Stimulated activated CD4-positive, alpha-beta T cell treated with anti-CD3 and anti-CD28 coated beads, Interleukin-1b, Interleukin-23, amount 100 ng/mL, for 1 hour (primary cell): ENCODE measurements around the gene PSPN.
A peak's percentile ranks its signal among the peaks of the same experiment; 100 is the strongest.
"Not testable (repeated sequence)": the region's sequence is repeated elsewhere in the genome, so short reads cannot be mapped to it uniquely, and the experiment has no call there.

Experiments
- DNase-seq, 2 donors: peaks; one replicate each; pipeline ENCODE4 v3.0.0-alpha.2; 2020; ENCODE audit warnings: low read depth in 2 of 2

The PSPN gene

DNA sequence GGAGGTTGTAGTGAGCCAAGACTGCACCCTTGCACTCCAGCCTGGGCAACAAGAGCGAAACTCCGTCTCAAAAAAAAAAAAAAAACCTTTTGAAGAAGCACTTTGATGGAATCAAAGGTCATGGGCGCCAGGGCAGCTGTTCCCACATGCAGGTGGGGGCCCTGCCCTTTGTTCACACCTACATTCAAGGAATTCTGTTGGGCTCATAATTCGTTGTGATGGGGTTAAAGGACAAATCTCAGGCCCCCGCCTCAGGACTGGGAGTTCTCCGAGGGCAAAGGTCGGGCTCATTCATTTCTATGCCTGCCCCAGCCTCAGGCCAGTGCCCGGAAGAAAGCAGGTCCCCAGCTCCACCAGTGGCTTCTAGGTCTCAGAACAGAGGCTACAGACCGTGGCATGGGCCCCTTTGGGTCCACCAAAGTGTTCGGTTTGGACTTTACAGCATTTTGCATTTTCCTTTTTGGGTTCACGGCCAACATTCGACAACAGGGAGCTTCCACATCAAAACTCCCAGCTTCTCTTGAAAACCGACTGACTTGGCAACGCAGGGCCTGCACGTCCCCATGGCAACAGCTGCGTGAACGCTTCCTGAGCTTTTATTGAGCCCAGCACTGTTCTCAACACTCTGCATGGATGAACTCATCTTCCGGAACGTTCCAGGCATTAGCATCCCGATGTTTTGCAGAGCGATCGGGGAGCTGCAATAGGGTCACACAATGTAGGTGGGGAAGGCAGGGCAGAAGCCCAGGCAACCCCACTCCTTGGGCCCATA is 27.3 kb upstream of the PSPN start:
- DNase-seq, result no peak

DNA sequence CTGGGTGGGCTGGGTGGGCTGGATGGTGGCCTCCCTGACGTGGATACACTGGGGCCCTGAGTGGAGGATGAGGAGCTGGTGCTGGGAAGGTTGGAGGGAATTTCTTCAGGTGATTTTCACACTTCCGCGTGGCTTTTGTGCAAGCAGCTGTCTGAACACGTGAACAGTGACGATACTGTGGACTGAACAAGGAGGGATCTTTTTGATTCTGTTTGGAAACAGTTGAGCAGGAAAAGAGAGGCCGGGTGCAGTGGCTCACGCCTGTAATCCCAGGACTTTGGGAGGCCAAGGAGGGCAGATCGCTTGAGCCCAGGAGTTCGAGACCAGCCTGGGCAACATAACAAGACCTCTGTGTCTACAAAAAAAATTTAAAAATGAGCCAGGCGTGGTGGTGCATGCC is 26.3 kb upstream of the PSPN start:
- DNase-seq, result no peak

DNA sequence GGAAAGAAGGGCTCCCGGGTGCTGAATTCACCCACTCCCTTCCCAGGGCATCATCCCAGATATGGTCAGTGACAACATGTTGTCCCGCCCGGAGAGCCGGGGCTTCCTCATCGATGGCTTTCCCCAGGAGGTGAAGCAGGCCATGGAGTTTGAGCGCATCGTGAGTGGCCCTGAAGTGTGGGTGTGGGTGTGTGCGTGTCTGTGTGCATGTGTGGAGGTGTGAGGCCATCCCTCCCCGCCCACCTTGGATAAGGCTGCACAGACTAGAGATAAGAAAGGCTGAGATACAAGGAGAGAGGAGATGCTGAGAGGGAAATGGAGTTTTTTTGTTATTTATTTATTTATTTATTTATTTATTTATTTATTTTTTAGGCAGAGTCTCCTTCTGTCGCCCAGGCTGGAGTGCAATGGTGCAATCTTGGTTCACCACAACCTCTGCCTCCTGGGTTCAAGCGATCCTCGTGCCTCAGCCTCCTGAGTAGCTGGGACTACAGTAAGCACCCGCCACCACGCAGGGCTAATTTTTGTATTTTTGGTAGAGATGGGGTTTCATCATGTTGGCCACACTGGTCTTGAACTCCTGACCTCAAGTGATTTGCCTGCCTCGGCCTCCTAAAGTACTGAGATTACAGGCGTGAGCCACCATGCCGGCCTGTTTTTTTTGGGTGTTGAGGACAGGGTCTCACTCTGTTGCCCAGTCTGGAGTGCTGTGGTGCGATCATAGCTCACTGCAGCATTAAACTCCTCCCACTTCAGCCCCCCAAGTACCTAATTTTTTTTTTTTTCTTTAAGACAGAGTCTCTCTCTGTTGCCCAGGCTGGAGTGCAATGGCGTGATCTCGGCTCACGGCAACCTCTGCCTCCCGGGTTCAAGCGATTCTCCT is 24.6 kb upstream of the PSPN start:
- not testable (repeated sequence) for DNase-seq

DNA sequence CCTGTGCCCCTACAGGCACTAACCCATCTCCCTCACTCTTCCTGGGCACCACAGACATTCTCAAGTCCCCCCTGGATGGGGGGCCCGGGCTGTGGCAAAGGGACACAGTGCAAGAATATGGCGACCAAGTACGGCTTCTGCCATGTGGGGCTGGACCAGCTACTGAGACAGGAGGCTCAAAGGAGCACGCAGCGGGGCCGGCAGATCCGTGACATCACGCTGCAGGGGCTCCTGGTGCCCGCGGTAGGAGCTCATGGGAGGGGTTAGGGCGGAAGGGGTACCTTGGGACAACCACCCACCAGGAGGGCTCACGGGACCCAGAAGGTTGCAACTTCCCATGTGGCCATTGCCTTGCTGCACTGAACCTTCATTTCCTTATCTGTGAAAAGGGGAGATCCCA is 20.6 kb upstream of the PSPN start:
- no peak for DNase-seq

DNA sequence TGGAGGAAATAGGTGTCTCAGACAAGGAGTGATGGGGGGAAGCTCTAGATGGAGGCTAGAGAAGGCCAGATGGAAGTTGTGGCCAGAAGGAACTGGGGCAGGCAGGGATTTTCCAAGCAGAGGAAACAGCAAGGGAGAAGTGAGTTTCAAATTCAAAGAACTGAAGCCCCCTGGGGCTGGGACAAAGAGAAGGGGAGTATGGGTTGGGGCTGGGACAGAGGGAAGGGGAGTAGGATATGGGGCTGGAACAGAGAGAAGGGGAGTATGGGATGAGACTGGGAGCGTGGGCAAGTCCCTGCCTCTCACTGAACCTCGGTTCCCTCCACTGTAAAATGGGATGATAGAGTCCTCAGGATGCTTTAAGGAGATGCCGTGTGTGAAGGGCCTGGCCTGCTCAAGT is 19.1 kb upstream of the PSPN start:
- DNase-seq, result no peak

DNA sequence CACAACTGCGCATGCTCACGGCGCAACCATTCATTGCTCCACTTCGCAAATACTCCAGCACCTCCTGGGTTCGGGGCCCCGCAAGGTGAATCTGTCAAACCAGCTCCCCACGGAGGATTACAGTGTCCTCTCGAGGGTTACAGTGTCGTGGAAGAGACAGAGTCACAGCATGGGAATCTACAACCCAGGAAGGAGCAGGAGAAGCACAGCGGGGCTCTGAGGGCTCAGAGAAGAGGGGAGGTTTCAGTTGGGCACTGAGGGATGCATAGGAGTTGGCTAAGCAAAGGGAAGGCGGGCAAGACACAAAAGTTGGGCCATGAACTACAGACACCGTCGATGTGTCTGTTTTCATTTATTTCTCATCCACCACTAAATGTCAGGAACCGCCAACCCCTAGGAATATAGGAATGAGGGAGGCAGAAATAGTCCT is 18.3 kb upstream of the PSPN start:
- peak; percentile 37 to 50 for DNase-seq

DNA sequence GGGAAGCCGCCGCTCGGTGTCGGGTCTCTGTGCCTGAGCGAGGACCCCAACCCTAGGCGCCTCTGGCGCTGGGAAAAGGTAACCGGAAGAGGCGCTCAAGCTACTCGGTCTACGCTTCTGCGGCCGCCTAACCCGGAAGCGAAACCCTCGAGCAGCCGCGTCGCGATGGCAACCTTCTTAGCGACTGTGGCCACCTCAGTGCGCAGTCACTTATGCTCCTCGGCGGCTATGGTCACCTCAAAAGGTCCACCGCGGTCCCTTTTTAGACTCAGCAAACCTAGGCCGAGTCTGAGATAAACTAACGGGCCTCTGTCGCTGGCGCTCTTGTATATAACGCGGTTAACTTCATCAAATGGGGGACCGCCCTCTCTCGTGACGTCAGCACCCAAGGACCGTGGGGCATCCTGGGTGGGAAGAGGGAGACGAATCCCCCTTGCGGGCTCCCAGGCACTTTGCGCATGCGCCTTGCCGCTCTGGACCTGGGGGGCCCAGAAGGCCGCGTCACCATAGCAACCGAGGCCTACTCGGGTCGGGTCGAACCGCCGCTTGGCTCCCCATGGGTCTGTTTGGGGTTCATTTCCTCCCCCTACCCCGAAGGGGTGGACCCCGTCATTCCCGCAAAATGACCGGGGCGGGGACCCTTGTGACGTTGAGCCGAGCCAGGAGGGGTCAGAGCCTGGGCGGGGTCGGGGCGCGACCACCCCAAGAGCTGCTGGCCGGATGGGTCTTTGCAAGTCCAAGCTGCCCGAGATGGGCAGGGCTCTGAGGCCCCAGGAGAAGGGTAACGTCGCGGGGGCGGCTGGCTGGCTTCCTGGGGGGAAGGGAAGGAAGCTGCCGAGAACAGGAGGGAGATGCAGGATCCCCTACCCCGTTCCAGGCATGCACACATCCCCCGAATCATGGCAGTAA is 17.6 kb upstream of the PSPN start, which contains the start of gene GTF2F1:
TSS of gene GTF2F1 (minus strand) at position 91 of the 909 bp plus-strand sequence. CDS start 169 bp downstream, outside the sequence.
- DNase-seq, result peak; percentile 73 to 88

DNA sequence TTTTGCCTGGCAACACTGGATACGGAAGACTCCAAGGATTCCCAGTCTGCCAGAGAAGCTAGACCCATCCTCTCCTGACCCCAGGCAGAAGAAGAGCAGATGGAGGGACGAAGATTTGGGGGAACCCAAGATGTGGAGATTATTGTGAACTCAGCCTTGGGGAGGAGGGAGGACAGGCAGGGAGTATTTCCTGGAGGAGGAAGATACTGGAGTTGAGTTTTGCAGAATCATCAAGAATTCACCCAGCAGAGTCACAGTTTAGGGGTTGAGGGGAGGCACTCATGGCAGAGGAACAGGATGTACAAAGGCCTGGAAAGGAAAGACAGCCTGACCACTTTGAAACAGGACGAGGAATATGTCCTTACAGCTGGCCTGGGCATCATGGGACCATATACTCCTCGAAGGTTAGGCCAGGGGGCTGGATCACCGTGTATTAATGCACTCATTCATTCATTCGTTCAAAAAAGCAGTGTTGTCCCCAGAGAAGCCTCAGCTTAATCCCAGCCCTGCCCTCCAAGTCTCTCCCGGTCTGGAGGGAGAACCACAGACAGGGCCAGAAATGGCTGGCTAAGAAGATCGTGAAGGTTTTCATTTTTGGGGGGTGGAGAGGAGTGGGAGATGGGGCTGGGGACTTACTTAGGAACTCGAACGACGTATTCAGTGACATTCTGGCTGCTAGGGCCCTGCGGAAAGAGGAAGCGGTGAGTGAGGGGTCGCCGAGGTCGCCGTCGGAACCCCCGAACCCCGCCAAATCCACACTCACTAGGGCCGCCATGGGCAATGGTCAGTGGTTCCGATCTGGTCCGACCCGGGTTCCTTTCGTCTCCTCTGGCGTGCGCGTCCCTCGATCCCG is 16.7 kb upstream of the PSPN start:
- no peak for DNase-seq

DNA sequence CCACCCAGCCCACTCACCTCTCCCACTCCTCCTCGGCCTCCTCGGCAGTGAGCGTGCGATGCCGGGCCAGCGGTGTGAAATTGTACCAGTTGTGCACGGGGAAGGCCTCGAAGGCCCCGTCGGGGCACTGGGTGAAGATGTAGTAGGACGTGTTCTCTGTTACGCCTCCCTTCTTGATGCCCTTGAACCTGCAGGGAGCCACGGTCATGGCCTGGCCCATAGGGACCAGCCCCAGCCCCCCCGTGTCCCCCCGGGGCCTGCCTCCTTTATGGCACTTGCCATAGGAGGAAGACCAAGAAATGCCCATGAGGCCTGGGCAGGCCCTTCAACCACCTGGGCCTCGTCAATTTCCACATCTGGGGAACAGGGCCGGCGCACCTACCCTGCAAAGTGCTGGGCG is 11.6 kb upstream of the PSPN start:
- no peak for DNase-seq

DNA sequence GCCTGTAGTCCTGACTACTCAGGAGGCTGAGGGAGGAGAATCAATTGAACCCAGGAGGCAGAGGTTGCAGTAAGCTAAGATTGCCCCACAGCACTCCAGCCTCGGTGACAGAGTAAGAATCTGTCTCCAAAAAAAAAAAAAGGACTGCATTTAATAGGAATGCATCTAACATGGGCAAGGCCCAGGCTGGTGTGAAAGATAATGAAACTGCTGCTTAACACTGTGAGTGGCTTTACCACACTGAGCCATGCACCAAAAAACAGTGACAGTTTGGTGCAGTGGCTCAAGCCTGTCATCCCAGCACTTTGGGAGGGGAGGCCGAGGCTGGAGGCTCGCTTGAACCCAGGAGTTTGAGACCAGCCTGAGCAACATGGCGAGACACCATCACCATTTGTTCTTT is 8.6 kb upstream of the PSPN start:
- no peak for DNase-seq

DNA sequence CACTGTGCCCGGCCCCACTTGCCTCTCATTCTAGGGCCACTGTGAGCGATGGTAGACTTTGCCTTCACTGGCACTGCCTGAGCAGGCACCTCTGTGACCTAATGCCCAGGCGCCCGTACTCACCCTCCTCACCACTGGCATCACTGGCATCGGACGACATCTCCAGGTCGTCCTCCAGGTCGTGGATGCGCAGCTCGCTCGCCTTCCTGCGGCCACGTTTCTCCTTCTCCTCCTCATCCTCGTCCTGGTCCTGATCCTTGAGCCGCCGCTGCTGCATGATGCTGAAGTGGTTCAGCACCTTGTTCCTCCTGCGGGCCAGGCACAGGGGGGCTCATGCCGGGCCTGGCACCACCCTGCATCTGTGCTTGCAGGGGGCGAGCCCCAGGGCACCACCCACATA is 7.5 kb upstream of the PSPN start:
- DNase-seq, result no peak

DNA sequence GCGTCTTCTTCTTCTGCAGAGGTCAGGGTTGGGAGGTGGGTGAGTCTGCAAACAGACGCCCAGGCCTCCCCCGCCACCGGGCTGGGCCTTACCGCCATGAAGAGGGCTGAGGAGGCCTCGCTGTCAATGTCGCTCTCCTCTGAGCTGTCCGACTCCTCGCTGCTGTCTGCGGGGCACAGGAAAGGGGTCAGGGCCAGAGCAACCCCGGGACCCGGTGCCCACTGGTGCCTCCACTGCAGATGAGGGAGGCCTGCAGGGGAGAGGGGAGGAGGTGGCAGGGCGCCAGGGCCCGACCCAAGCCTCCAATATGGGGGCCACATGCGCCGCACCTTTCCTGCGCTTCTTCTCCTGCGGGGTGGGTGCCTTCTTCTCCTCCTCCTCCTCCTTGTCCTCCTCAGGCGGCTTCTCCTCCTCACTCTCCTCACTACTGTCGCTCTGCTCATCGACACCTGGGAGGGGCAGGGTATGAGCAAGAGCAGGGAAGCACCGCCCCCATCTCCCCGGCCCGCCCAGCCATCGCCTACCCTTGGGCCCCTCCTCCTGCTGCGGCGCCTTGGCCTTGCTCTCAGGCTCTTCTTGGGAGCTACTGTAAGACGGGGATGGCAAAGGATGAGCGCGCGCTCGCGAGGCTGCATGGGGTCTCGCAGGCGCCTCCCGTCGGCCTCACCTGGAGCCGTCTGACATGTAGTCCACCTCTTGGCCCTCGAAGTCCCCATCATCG is 5.5 kb upstream of the PSPN start:
- DNase-seq, result no peak

DNA sequence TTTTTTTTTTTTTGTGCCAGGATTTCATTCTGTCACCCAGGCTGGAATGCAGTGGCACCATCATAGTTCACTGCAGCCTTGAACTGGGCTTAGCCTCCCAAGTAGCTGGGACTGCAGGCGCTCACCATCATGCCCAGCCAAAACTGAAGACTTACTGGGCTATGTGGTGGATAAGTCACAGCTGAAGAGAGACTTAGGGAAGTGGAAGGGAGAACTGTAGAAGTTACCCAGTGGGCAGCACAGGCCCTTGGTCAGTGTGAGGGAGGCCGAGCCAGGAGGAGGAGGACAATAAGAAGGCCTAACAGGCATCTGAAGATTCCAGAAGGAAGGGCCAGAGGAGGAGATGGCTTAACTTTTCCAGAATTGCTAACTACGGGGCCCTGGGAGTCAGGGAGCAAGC is 4.0 kb upstream of the PSPN start:
- DNase-seq, result no peak

DNA sequence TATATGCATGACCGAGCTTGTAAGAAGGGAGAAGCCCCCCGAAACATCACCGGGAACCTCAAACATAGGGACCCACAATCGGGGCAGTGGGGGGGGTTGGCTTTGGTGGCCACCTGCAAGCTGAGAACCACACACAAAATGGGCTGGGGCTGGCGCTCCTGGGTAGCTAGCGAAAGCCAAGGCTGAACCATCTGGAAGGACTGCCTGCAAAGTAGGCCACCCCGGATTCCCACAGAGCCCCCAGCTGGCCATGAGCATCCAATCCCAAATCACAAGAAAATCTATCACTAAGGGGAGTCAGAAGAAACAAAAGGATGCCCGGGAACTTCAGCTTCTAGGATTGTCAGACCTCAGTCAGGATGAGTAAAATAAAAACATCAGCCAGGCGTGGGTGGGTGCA is 2.8 kb upstream of the PSPN start:
- DNase-seq, result no peak

DNA sequence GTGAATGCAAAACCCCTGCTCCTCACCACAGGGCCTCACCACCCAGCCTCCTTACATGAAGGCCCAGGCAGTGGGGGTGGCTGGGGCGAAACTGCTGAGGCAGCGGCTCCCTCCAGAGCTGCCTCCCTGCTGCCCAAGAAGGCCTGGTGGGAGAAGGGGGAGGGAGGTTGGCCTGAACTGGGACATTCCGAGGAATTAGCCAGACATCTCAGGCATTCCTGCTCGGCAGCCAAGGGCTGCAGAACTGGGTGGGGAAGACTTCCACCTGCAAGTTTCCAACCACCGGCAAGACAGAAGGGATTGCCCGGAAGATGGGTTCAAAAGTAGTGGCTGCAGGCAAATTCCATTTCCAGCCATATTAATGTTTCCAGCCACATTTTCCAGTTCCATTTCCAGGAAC is 2.3 kb upstream of the PSPN start:
- DNase-seq, result no peak

DNA sequence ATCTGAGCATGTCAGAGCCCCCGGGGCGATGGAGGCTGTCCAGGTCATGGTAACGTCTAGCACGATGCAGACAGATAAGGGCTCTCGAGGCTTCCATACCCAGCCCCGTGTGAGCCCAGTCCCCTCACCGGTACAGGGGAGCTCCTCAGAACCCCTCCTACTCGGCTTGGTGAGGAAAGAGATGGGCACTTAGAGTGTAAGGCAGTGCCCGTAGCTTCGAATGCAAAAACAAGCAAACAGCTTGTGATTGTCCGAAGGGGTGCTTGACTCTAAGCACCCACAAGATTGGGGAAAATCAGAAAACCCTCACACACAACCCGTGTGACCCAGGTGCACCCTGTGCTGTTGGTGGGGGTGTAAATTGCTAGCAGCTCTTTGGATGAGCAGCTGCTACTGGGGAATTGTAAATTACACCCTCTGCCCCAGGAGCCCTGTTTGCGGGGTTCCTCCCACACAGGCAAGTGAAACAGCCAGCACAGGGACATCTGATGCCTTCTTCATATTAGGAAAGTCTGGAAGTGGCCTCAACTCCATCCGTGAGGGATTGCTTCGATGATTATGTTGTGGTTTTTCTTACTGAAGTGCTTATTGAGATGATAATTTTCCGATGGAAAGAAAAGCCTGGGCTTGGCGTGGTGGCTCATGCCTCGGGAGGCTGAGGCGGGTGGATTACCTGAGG is 918 bp upstream of the PSPN start:
- no peak for DNase-seq

DNA sequence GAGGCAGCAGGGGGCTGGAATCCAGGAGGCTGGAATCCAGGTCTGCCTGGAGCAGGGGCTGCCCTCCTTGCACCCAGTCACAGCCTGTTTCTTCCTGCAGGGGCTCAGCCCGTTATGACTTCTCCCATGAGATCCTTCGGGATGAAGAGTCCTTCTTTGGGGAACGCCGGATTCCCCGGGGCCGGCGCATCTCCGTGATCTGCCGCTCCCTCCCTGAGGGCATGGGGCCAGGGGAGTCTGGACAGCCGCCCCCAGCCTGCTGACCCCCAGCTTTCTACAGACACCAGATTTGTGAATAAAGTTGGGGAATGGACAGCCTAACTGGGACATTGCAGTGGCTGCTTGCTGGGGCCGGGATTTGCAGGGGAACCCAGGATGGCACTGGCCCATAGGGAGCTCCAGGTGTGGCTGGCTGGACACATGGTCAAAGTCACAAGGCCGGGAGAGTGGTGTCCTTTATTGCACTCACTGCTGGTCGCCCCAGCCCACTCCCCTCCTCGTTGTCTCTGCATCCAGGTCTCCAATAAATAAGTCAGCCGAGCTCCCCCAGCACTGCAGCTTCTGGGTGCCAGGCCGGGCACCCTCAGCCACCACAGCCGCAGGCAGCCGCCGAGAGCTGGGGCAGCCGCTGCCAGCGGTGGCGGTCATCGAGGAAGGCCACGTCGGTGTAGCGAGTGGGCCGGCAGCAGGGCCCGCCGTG is 872 bp downstream of the PSPN start:
- no peak for DNase-seq

DNA sequence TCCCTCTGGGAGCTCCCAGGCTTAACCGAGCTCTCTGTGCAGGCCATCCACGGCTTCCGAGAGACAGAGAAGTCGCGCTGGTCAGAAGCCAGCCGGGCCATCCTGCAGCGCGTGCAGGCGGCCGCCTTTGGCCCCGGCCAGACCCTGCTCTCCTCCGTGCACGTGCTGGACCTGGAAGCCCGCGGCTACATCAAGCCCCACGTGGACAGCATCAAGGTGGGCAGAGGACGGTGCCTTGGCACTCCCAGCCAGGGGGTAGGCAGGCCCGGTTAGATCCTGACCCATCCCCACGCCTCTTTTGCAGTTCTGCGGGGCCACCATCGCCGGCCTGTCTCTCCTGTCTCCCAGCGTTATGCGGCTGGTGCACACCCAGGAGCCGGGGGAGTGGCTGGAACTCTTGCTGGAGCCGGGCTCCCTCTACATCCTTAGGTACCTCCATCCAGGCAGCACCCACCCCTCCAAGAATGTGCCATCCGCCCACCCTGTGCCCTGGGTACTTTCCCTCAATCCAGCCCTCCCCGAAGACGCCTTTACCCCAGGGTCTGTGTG is 1.5 kb downstream of the PSPN start:
- DNase-seq, result no peak

DNA sequence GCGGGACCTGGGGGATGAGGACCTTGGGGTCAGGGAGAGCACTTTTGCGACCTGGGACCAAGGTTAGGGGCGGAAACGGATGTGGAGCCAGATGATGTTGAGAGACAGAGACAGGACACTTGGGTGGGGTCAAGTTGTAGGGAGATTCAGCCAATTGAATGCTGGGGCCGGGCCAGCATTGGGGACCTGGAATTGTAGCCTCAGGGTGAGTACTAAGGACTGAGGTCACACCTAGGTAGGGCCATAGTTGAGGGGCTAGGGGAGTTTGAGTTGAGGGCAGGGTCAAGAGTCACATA is 2.0 kb downstream of the PSPN start:
- no peak for DNase-seq
